Thoracic aorta (tissue), 2 donors: ENCODE data around the gene KLHL2. TPM values are rescaled to one million over a fixed set of nuclear protein-coding genes. Genes with fewer than 3 reads are reported as not detected.
"Not testable (repeated sequence)": the region's sequence is repeated elsewhere in the genome, so short reads cannot be mapped to it uniquely, and the experiment has no call there.

Source experiments
- ATAC-seq: fragments of 150-250 bp; one replicate; pipeline ENCODE4 v1.8.0; 2017; ENCODE audit warnings: low read depth; ENCODE audit not compliant: insufficient number of reproducible peaks, low FRiP score
- DNase-seq: peaks from one replicate; pipeline ENCODE4 v3.0.0-alpha.2; 2020; ENCODE audit warnings: low spot score
- H3K27ac ChIP-seq, 2 donors: fragments of 200-600 bp; sonication (generic); 1 replicate in 1 of 2; 2 replicates in 1 of 2; pipeline ENCODE4 v1.5.1; 2016; ENCODE audit warnings: mild to moderate bottlenecking in 2 of 2, moderate library complexity in 2 of 2
- H3K27me3 ChIP-seq: fragments of 200-600 bp; sonication (generic); replicated peaks from 2 replicates; pipeline ENCODE4 v1.6.0; 2016; ENCODE audit warnings: mild to moderate bottlenecking; ENCODE audit not compliant: insufficient read depth
- H3K36me3 ChIP-seq: fragments of 200-600 bp; sonication (generic); one replicate; pipeline ENCODE4 v1.5.1; 2016
- H3K4me1 ChIP-seq, 2 donors: fragments of 200-600 bp; sonication (generic); 1 replicate in 1 of 2; 2 replicates in 1 of 2; pipeline versions ENCODE4 v1.5.1 to v1.6.0; 2016; ENCODE audit warnings: low read depth in 2 of 2, mild to moderate bottlenecking in 1 of 2; ENCODE audit not compliant: control insufficient read depth in 1 of 2
- H3K4me3 ChIP-seq: fragments of 200-600 bp; sonication (generic); 2 replicates; pipeline ENCODE4 v1.5.1; 2016; ENCODE audit warnings: mild to moderate bottlenecking
- H3K9me3 ChIP-seq: fragments of 200-600 bp; sonication (generic); 2 replicates; pipeline ENCODE4 v1.5.1; 2016
- total RNA-seq, 2 donors: library from RNA; depleted of rRNA; stranded (reverse); fragments of >200 nt; gene quantifications; one replicate each; pipeline versions ENCODE4 v1.1.0 to v1.2.3, GENCODE V29; 2016
- TF ChIP-seq, protein P1 (sequence below): fragments of 200-600 bp; sonication (generic); IDR thresholded peaks from one replicate; pipeline ENCODE4 v1.5.1; 2019; ENCODE audit warnings: antibody characterized with exemption

KLHL2 gene
- total RNA-seq = 10 to 100 TPM; 13.5 to 48.2 TPM

- H3K4me1 ChIP-seq = peaks cover 14% of the 10 kb centered on the region in 2 donors
- no peak for DNase-seq
- no peaks in the 10 kb centered on the region for H3K27me3 ChIP-seq
Measured at GRCh38 chr4:165207431-165208220, at the start of gene KLHL2. Gene KLHL2 (plus strand): TSS chr4:165207561. CDS start chr4:165207877, 316 bp downstream.

GRCh38 chr4:165158762-165159161 is 48.6 kb upstream of the KLHL2 start:
- no peak for ATAC-seq
- H3K4me3 ChIP-seq = no peak overlapping the region

More at GRCh38 chr4:165207431-165208220, at the start of gene KLHL2:
- H3K27ac ChIP-seq = peak within 1 kb of the TSS; percentile 80 to 84
- peak within 1 kb of the TSS; percentile 92 for H3K4me3 ChIP-seq
- peak; percentile 63 for ATAC-seq
- TF ChIP-seq, protein P1, sequence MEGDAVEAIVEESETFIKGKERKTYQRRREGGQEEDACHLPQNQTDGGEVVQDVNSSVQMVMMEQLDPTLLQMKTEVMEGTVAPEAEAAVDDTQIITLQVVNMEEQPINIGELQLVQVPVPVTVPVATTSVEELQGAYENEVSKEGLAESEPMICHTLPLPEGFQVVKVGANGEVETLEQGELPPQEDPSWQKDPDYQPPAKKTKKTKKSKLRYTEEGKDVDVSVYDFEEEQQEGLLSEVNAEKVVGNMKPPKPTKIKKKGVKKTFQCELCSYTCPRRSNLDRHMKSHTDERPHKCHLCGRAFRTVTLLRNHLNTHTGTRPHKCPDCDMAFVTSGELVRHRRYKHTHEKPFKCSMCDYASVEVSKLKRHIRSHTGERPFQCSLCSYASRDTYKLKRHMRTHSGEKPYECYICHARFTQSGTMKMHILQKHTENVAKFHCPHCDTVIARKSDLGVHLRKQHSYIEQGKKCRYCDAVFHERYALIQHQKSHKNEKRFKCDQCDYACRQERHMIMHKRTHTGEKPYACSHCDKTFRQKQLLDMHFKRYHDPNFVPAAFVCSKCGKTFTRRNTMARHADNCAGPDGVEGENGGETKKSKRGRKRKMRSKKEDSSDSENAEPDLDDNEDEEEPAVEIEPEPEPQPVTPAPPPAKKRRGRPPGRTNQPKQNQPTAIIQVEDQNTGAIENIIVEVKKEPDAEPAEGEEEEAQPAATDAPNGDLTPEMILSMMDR = no peak
- no peaks in the 10 kb centered on the region for H3K9me3 ChIP-seq
- H3K36me3 ChIP-seq = no peaks in the 10 kb centered on the region

DNA sequence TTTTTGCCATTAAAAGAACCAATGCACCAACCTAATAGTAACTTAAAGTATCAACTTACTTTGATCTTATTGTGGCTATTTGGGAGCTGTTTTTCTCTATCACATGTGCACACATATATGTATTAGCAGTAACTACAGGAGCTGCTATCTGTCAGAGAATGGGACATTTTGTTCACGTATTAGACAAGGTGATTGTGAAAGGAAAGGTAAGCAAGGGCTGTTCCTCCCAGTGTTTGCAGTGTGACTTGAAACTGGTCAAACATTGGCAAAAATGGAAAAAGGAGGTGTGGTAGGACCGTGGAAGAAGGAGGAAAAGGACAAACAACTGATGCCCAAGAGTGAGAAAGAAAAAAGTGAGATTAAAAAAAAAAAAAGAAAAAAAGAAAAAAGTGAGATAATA is 43.1 kb upstream of the KLHL2 start:
- no peak overlapping the region for H3K4me3 ChIP-seq
- no peaks in the 10 kb centered on the region for H3K9me3 ChIP-seq
- TF ChIP-seq, protein P1 = no peak
- no peaks in the 10 kb centered on the region for H3K36me3 ChIP-seq
- no peak overlapping the region for H3K27ac ChIP-seq
- DNase-seq (no peak), ATAC-seq (no peak)
- H3K4me1 ChIP-seq = no peaks in the 10 kb centered on the region
- H3K27me3 ChIP-seq = no peaks in the 10 kb centered on the region

More at GRCh38 chr4:165158762-165159161, 48.6 kb upstream of the KLHL2 start:
- DNase-seq = no peak
- no peaks in the 10 kb centered on the region for H3K27me3 ChIP-seq
- H3K36me3 ChIP-seq = no peaks in the 10 kb centered on the region
- TF ChIP-seq, protein P1 = no peak
- H3K9me3 ChIP-seq = peaks cover 5% of the 10 kb centered on the region
- no peaks in the 10 kb centered on the region for H3K4me1 ChIP-seq
- H3K27ac ChIP-seq = no peak overlapping the region

- not testable (repeated sequence) for ATAC-seq
Measured at GRCh38 chr4:165166872-165167271, 40.5 kb upstream of the KLHL2 start.

GRCh38 chr4:165167650-165168049 is 39.7 kb upstream of the KLHL2 start:
- TF ChIP-seq, protein P1 = no peak
- DNase-seq = no peak

More at GRCh38 chr4:165166872-165167271, 40.5 kb upstream of the KLHL2 start:
- not testable (repeated sequence) for DNase-seq, H3K4me3 ChIP-seq, H3K4me1 ChIP-seq, H3K36me3 ChIP-seq, H3K27me3 ChIP-seq, H3K27ac ChIP-seq, H3K9me3 ChIP-seq

More at GRCh38 chr4:165167650-165168049, 39.7 kb upstream of the KLHL2 start:
- Histone ChIP-seq H3K4me1 (no peaks in the 10 kb centered on the region), H3K9me3 (no peaks in the 10 kb centered on the region), H3K36me3 (no peaks in the 10 kb centered on the region), H3K27me3 (no peaks in the 10 kb centered on the region), H3K27ac (no peak overlapping the region), H3K4me3 (no peak overlapping the region)
- ATAC-seq = no peak
